ENCODE results near the gene ANO4. TPM values are rescaled to one million over a fixed set of nuclear protein-coding genes. Genes with fewer than 3 reads are reported as not detected.
"Not testable (repeated sequence)": the region's sequence is repeated elsewhere in the genome, so short reads cannot be mapped to it uniquely, and the experiment has no call there.

ANO4 gene
- polyA plus RNA-seq, 1 donor = 3.4 TPM

- DNase-seq = no peak
- H3K27me3 ChIP-seq (ENCODE audit: control insufficient read depth, insufficient read depth, low read length) = no peaks in the 10 kb centered on the region
- WGBS (ENCODE audit: insufficient coverage, low lambda C conversion rate) = no CpG with 5 or more reads among the region's 3 CpGs
Observed at GRCh38 chr12:101110866-101111265, 316.3 kb downstream of the ANO4 start.

GRCh38 chr12:101111441-101111840 is 316.9 kb downstream of the ANO4 start:
- Histone ChIP-seq H3K36me3 (ENCODE audit: control insufficient read depth, insufficient read depth, low read length) (no peaks in the 10 kb centered on the region), H3K4me3 (ENCODE audit: low read length) (no peak overlapping the region), H3K4me1 (ENCODE audit: control insufficient read depth, insufficient read depth, low read length) (no peaks in the 10 kb centered on the region), H3K27ac (ENCODE audit: low read length) (no peak overlapping the region), H3K27me3 (ENCODE audit: control insufficient read depth, insufficient read depth, low read length) (no peaks in the 10 kb centered on the region), H3K9me3 (ENCODE audit: control insufficient read depth, low read depth, low read length) (no peaks in the 10 kb centered on the region)
- WGBS (ENCODE audit: insufficient coverage, low lambda C conversion rate) = no CpG with 5 or more reads among the region's 2 CpGs
- DNase-seq = no peak

More at GRCh38 chr12:101110866-101111265, 316.3 kb downstream of the ANO4 start:
- Histone ChIP-seq H3K9me3 (ENCODE audit: control insufficient read depth, low read depth, low read length) (no peaks in the 10 kb centered on the region), H3K36me3 (ENCODE audit: control insufficient read depth, insufficient read depth, low read length) (no peaks in the 10 kb centered on the region), H3K27ac (ENCODE audit: low read length) (no peak overlapping the region), H3K4me1 (ENCODE audit: control insufficient read depth, insufficient read depth, low read length) (no peaks in the 10 kb centered on the region), H3K4me3 (ENCODE audit: low read length) (no peak overlapping the region)

GRCh38 chr12:101115326-101115725 is 320.8 kb downstream of the ANO4 start:
- H3K27me3 ChIP-seq (ENCODE audit: control insufficient read depth, insufficient read depth, low read length) = no peaks in the 10 kb centered on the region
- H3K4me3 ChIP-seq (ENCODE audit: low read length) = no peak overlapping the region
- no peak for DNase-seq
- H3K4me1 ChIP-seq (ENCODE audit: control insufficient read depth, insufficient read depth, low read length) = no peaks in the 10 kb centered on the region
- no peaks in the 10 kb centered on the region for H3K9me3 ChIP-seq (ENCODE audit: control insufficient read depth, low read depth, low read length)
- WGBS (ENCODE audit: insufficient coverage, low lambda C conversion rate) = no CpG with 5 or more reads among the region's 2 CpGs
- no peak overlapping the region for H3K27ac ChIP-seq (ENCODE audit: low read length)
- H3K36me3 ChIP-seq (ENCODE audit: control insufficient read depth, insufficient read depth, low read length) = no peaks in the 10 kb centered on the region

GRCh38 chr12:101116911-101117310 is 322.3 kb downstream of the ANO4 start:
- H3K9me3 ChIP-seq (ENCODE audit: control insufficient read depth, low read depth, low read length) = no peaks in the 10 kb centered on the region
- 100% methylated on average over 3 of the region's 4 CpGs for WGBS (ENCODE audit: insufficient coverage, low lambda C conversion rate)
- no peak for DNase-seq
- H3K36me3 ChIP-seq (ENCODE audit: control insufficient read depth, insufficient read depth, low read length) = no peaks in the 10 kb centered on the region
- no peak overlapping the region for H3K27ac ChIP-seq (ENCODE audit: low read length)
- no peaks in the 10 kb centered on the region for H3K27me3 ChIP-seq (ENCODE audit: control insufficient read depth, insufficient read depth, low read length)
- no peak overlapping the region for H3K4me3 ChIP-seq (ENCODE audit: low read length)
- H3K4me1 ChIP-seq (ENCODE audit: control insufficient read depth, insufficient read depth, low read length) = no peaks in the 10 kb centered on the region

GRCh38 chr12:101117842-101118241 is 323.3 kb downstream of the ANO4 start:
- no peaks in the 10 kb centered on the region for H3K9me3 ChIP-seq (ENCODE audit: control insufficient read depth, low read depth, low read length)
- no peak overlapping the region for H3K4me3 ChIP-seq (ENCODE audit: low read length)
- no peak for DNase-seq

GRCh38 chr12:101127521-101128219 is 333.1 kb downstream of the ANO4 start:
- H3K9me3 ChIP-seq (ENCODE audit: control insufficient read depth, low read depth, low read length) = no peaks in the 10 kb centered on the region
- H3K36me3 ChIP-seq (ENCODE audit: control insufficient read depth, insufficient read depth, low read length) = no peaks in the 10 kb centered on the region
- no peak for DNase-seq
- H3K4me1 ChIP-seq (ENCODE audit: control insufficient read depth, insufficient read depth, low read length) = no peaks in the 10 kb centered on the region
- H3K27ac ChIP-seq (ENCODE audit: low read length) = no peak overlapping the region
- H3K4me3 ChIP-seq (ENCODE audit: low read length) = no peak overlapping the region
- no peaks in the 10 kb centered on the region for H3K27me3 ChIP-seq (ENCODE audit: control insufficient read depth, insufficient read depth, low read length)
- WGBS (ENCODE audit: insufficient coverage, low lambda C conversion rate) = 90% methylated on average over 2 of the region's 6 CpGs

More at GRCh38 chr12:101117842-101118241, 323.3 kb downstream of the ANO4 start:
- H3K4me1 ChIP-seq (ENCODE audit: control insufficient read depth, insufficient read depth, low read length) = no peaks in the 10 kb centered on the region
- H3K36me3 ChIP-seq (ENCODE audit: control insufficient read depth, insufficient read depth, low read length) = no peaks in the 10 kb centered on the region
- H3K27ac ChIP-seq (ENCODE audit: low read length) = no peak overlapping the region
- H3K27me3 ChIP-seq (ENCODE audit: control insufficient read depth, insufficient read depth, low read length) = no peaks in the 10 kb centered on the region
- WGBS (ENCODE audit: insufficient coverage, low lambda C conversion rate) = 67% methylated on average over 1 of the region's 2 CpGs

GRCh38 chr12:101145777-101146431 is 351.3 kb downstream of the ANO4 start:
- no CpG with 5 or more reads among the region's 35 CpGs for WGBS (ENCODE audit: insufficient coverage, low lambda C conversion rate)
- H3K27ac ChIP-seq (ENCODE audit: low read length); H3K9me3 ChIP-seq (ENCODE audit: control insufficient read depth, low read depth, low read length); DNase-seq; H3K4me1 ChIP-seq (ENCODE audit: control insufficient read depth, insufficient read depth, low read length); H3K36me3 ChIP-seq (ENCODE audit: control insufficient read depth, insufficient read depth, low read length); H3K27me3 ChIP-seq (ENCODE audit: control insufficient read depth, insufficient read depth, low read length); H3K4me3 ChIP-seq (ENCODE audit: low read length): not testable (repeated sequence)

GRCh38 chr12:101165319-101165718 is 370.7 kb downstream of the ANO4 start:
- H3K27ac ChIP-seq (ENCODE audit: low read length) = no peak overlapping the region
- H3K27me3 ChIP-seq (ENCODE audit: control insufficient read depth, insufficient read depth, low read length) = peaks cover 4% of the 10 kb centered on the region
- H3K4me3 ChIP-seq (ENCODE audit: low read length) = no peak overlapping the region
- 58% methylated on average over 2 of the region's 4 CpGs for WGBS (ENCODE audit: insufficient coverage, low lambda C conversion rate)
- H3K36me3 ChIP-seq (ENCODE audit: control insufficient read depth, insufficient read depth, low read length) = no peaks in the 10 kb centered on the region
- H3K9me3 ChIP-seq (ENCODE audit: control insufficient read depth, low read depth, low read length) = no peaks in the 10 kb centered on the region
- peaks cover 3% of the 10 kb centered on the region for H3K4me1 ChIP-seq (ENCODE audit: control insufficient read depth, insufficient read depth, low read length)
- no peak for DNase-seq

- Histone ChIP-seq H3K36me3 (ENCODE audit: control insufficient read depth, insufficient read depth, low read length) (no peaks in the 10 kb centered on the region), H3K27me3 (ENCODE audit: control insufficient read depth, insufficient read depth, low read length) (peaks cover 4% of the 10 kb centered on the region), H3K27ac (ENCODE audit: low read length) (no peak overlapping the region), H3K4me1 (ENCODE audit: control insufficient read depth, insufficient read depth, low read length) (peaks cover 3% of the 10 kb centered on the region), H3K4me3 (ENCODE audit: low read length) (no peak overlapping the region), H3K9me3 (ENCODE audit: control insufficient read depth, low read depth, low read length) (no peaks in the 10 kb centered on the region)
- no peak for DNase-seq
- WGBS (ENCODE audit: insufficient coverage, low lambda C conversion rate) = 93% methylated on average over 5 of the region's 5 CpGs
Observed at GRCh38 chr12:101166866-101167265, 372.3 kb downstream of the ANO4 start.

GRCh38 chr12:101168001-101168400 is 373.4 kb downstream of the ANO4 start:
- no peaks in the 10 kb centered on the region for H3K36me3 ChIP-seq (ENCODE audit: control insufficient read depth, insufficient read depth, low read length)
- H3K9me3 ChIP-seq (ENCODE audit: control insufficient read depth, low read depth, low read length) = no peaks in the 10 kb centered on the region
- 100% methylated on average over 2 of the region's 5 CpGs for WGBS (ENCODE audit: insufficient coverage, low lambda C conversion rate)
- H3K4me3 ChIP-seq (ENCODE audit: low read length) = no peak overlapping the region
- peaks cover 4% of the 10 kb centered on the region for H3K27me3 ChIP-seq (ENCODE audit: control insufficient read depth, insufficient read depth, low read length)
- DNase-seq = no peak
- H3K27ac ChIP-seq (ENCODE audit: low read length) = no peak overlapping the region
- H3K4me1 ChIP-seq (ENCODE audit: control insufficient read depth, insufficient read depth, low read length) = peaks cover 3% of the 10 kb centered on the region

All from large intestine (tissue), 3 donors.